Stimulated activated CD4-positive, alpha-beta T cell treated with anti-CD3 and anti-CD28 coated beads, Interleukin-1b, Interleukin-23, amount 100 ng/mL, for 48 hours (primary cell): ENCODE measurements around the gene SLC35F2.
A peak's percentile ranks its signal among the peaks of the same experiment; 100 is the strongest.
"Not testable (repeated sequence)": the region's sequence is repeated elsewhere in the genome, so short reads cannot be mapped to it uniquely, and the experiment has no call there.

ENCODE experiments used
- DNase-seq: peaks from one replicate; pipeline ENCODE4 v3.0.0-alpha.2; 2020

Gene SLC35F2

GRCh38 chr11:107836851-107837250, 21.7 kb downstream of the SLC35F2 start:
- DNase-seq: no peak

- DNase-seq: no peak
These were observed 23.6 kb downstream of the SLC35F2 start for GRCh38 chr11:107834995-107835394.

- not testable (repeated sequence) for DNase-seq
These were observed 24.7 kb downstream of the SLC35F2 start for GRCh38 chr11:107833926-107834325.

GRCh38 chr11:107830915-107831540, 27.6 kb downstream of the SLC35F2 start:
- no peak for DNase-seq

GRCh38 chr11:107827041-107827440, 31.5 kb downstream of the SLC35F2 start:
- no peak for DNase-seq

GRCh38 chr11:107825875-107826274, 32.7 kb downstream of the SLC35F2 start:
- DNase-seq: no peak

GRCh38 chr11:107824668-107825369, 33.8 kb downstream of the SLC35F2 start:
- DNase-seq: no peak

GRCh38 chr11:107821199-107821927, 37.2 kb downstream of the SLC35F2 start:
- no peak for DNase-seq

GRCh38 chr11:107819361-107820014, 39.1 kb downstream of the SLC35F2 start:
- DNase-seq: no peak

- no peak for DNase-seq
These were observed 40.1 kb downstream of the SLC35F2 start for GRCh38 chr11:107818491-107818890.

GRCh38 chr11:107816028-107816427, 42.6 kb downstream of the SLC35F2 start:
- DNase-seq: no peak

GRCh38 chr11:107810875-107811274, 47.7 kb downstream of the SLC35F2 start:
- DNase-seq: no peak

GRCh38 chr11:107808521-107808920, 50.1 kb downstream of the SLC35F2 start:
- DNase-seq: no peak

GRCh38 chr11:107804971-107805370, 53.6 kb downstream of the SLC35F2 start:
- DNase-seq: no peak

- no peak for DNase-seq
These were observed 54.4 kb downstream of the SLC35F2 start for GRCh38 chr11:107804211-107804610.

- DNase-seq: no peak
These were observed 56.9 kb downstream of the SLC35F2 start for GRCh38 chr11:107801641-107802040.

- peak; percentile 59 for DNase-seq
These were observed 59.2 kb downstream of the SLC35F2 start for GRCh38 chr11:107799218-107799859.

GRCh38 chr11:107792049-107792443, 66.5 kb downstream of the SLC35F2 start:
- DNase-seq: no peak

GRCh38 chr11:107791343-107792048, 67.1 kb downstream of the SLC35F2 start:
- DNase-seq: no peak

- no peak for DNase-seq
These were observed 68.8 kb downstream of the SLC35F2 start for GRCh38 chr11:107789767-107790166.

- DNase-seq: no peak
These were observed 70.9 kb downstream of the SLC35F2 start for GRCh38 chr11:107787733-107788132.

GRCh38 chr11:107785401-107785800, 73.2 kb downstream of the SLC35F2 start:
- peak; percentile 56 for DNase-seq
